Effector CD4-positive, alpha-beta T cell (primary cell): Measurements from ENCODE around the gene CATSPERZ.

Experiments
- DNase-seq: peaks from one replicate; pipeline ENCODE4 v3.0.0-alpha.2; 2020

Gene CATSPERZ

GRCh38 chr11:64285885-64286800 lies 14.0 kb upstream of the CATSPERZ start:
- no peak for DNase-seq

GRCh38 chr11:64286801-64287159 lies 13.4 kb upstream of the CATSPERZ start:
- DNase-seq, result no peak

GRCh38 chr11:64287676-64288352 lies 12.3 kb upstream of the CATSPERZ start:
- DNase-seq, result no peak

GRCh38 chr11:64288353-64288750 lies 11.8 kb upstream of the CATSPERZ start:
- DNase-seq, result no peak

- DNase-seq, result no peak
These were observed 11.1 kb upstream of the CATSPERZ start for GRCh38 chr11:64289002-64289564.

GRCh38 chr11:64290352-64291261 lies 9.6 kb upstream of the CATSPERZ start:
- no peak for DNase-seq

GRCh38 chr11:64291262-64291751 lies 8.9 kb upstream of the CATSPERZ start, which contains the start of gene KCNK4:
TSS of gene KCNK4 (plus strand) at chr11:64291302. CDS start at chr11:64293019, 1,717 bp downstream.
- no peak for DNase-seq

GRCh38 chr11:64291752-64292459 lies 8.3 kb upstream of the CATSPERZ start:
- DNase-seq, result no peak

- no peak for DNase-seq
These were observed 7.5 kb upstream of the CATSPERZ start for GRCh38 chr11:64292460-64293254.

GRCh38 chr11:64294774-64295173 lies 5.4 kb upstream of the CATSPERZ start:
- DNase-seq, result no peak

GRCh38 chr11:64295760-64296159 lies 4.4 kb upstream of the CATSPERZ start:
- no peak for DNase-seq

- no peak for DNase-seq
These were observed 3.9 kb upstream of the CATSPERZ start for GRCh38 chr11:64296236-64296635.

GRCh38 chr11:64296830-64297698 lies 3.1 kb upstream of the CATSPERZ start:
- no peak for DNase-seq

- no peak for DNase-seq
These were observed 2.3 kb upstream of the CATSPERZ start for GRCh38 chr11:64297699-64298358.

GRCh38 chr11:64298966-64299846 lies 952 bp upstream of the CATSPERZ start:
- DNase-seq, result no peak

- DNase-seq, result no peak
These were observed 3.2 kb downstream of the CATSPERZ start for GRCh38 chr11:64303109-64304031.

- no peak for DNase-seq
These were observed 3.8 kb downstream of the CATSPERZ start for GRCh38 chr11:64304032-64304315.
